Activated CD4-positive, alpha-beta T cell treated with anti-CD3 and anti-CD28 coated beads, Interleukin-2, amount 50 U/mL, for 16 hours (primary cell): ENCODE data around the gene SFRP2.

ENCODE experiments used
- DNase-seq: peaks from one replicate; pipeline ENCODE4 v3.0.0-alpha.2; 2020

The SFRP2 gene

GRCh38 chr4:153765894-153766293 lies 23.0 kb downstream of the SFRP2 start:
- no peak for DNase-seq

GRCh38 chr4:153764601-153765368 lies 24.1 kb downstream of the SFRP2 start:
- DNase-seq: no peak

DNA sequence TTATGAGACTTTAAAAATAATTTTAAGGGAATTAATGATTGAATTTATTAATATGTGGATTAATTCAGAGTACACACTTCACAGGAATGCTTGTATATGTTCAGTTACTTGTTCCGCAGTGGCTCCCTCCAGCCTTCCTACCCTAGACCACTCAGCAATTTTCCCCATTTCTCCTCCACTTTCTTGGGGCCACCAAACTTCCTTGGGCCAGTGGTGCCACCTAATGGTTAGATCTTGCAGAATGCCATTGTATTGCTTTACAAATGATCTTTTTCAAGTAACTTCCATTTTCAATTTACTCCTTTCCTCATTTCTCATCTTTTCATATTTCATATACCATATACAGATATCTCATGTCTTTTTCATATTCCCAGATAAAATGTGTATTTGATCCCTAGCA lies 25.5 kb downstream of the SFRP2 start:
- DNase-seq: no peak

- DNase-seq: no peak
Measured at GRCh38 chr4:153759407-153760316, 29.2 kb downstream of the SFRP2 start, which contains the start of gene RNF175. RNF175 (minus strand) TSS chr4:153760024; CDS start chr4:153759862, 162 bp downstream.

DNA sequence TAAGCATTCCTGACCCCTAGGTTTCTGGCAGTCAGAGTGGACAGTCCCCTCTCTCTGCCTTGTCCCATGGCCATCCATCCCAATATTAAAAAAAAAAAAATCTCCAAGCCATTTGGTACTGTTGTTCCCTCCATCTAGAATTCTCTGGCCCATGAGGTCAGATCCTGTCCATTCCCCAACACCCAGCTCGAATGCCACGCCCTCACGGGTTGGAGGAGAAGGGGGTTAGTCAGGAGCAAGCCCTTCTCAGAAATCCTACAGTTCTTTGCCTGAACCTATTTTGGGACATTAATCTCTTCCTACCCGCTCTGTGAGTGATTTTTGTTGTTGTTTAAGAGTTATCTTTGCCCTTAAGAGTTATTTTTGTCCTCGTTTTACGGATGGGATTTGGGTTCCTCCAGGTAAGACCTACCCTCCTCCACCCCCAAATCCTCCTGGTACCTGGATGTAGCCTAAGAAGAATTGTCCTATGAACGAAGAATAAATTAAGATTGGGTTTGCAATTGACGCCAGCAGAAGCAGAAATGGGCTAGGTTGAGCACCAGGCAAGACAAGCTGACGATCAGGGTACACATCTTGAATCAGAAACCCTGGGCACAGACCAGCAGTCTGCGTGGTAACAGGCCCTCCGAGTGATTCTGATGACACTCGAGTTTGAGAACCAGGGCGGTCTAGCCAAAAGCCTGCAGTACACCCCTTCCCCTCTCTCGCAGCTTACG lies 30.0 kb downstream of the SFRP2 start:
- DNase-seq: no peak

DNA sequence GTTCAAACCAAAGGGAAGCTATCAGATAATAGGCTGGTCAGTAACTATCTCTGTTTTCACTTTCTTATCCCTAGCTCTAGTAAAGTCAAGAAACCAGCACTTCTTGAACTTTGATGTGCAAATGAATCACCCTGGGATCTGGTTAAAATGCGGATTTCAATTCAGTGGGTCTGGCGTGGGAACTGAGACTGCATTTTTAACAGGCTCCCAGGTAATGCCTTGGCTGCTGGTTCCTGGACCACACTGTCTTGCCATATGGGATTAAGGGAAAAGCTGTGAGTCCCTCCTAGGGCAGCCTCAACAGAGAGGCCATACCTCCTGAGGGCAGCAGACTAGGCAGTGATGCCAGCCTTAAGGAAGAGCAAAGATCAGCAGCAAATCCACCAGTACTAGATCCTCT lies 30.7 kb downstream of the SFRP2 start:
- no peak for DNase-seq

GRCh38 chr4:153757407-153757806 lies 31.5 kb downstream of the SFRP2 start:
- no peak for DNase-seq

DNA sequence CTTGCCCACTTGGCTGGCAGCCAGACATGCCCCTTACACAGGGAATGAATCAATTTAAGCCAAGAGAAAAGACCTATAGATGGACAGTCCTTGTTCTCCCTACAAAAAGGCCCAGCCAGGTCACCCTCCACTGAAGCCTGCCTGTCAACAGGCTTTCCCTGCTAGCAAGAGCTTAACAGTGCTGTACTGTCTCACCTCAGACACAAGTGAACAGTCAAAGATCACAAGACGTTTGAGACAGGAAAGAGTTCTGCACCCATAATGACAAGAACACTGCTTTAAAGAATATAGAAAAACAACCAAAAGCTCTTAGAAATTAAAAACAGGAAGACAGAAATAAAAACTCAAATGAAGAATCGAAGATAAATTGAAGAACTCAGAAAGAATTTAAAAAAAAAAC lies 33.7 kb downstream of the SFRP2 start:
- DNase-seq: no peak

- DNase-seq: peak; percentile 71
Measured at GRCh38 chr4:153750197-153750817, 38.6 kb downstream of the SFRP2 start.

DNA sequence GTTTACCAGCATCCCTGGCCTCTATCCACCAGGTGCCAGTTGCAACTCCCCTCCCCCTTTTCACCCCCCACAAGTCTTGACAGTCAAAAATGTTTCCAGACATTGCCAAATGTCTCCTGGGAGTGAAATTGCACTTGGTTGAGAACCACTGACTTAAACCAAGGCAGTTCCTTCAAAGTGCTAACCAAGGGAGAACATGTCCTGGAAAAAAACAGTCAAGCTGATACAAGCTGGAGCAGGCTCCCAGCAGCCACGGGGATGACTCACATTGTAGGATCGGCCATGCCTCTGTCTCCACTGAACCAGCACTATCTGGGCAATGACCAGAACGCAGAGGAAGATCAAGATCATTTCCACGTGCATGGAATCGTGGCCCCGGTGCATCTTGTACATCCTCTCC lies 40.5 kb downstream of the SFRP2 start:
- DNase-seq: no peak

- no peak for DNase-seq
Measured at GRCh38 chr4:153747406-153747955, 41.4 kb downstream of the SFRP2 start.

DNA sequence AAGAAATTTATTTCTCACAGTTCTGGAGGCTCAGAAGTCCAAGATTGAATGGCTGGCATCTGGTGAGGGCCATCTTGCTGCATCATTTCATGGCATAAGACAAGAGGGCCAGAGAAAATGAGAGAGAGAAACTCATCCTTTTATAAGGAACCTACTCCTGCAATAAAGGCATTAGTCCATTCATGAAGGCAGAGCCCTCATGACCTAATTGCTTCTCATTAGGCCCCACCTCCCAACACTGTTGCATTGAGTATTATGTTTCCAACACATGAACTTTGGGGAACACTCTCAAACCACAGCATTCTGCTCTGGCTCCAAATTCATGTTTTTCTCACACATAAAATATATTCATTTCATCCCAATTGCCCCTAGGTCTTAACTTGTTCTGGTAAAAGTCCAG lies 43.2 kb downstream of the SFRP2 start:
- DNase-seq: no peak

- DNase-seq: no peak
Measured at GRCh38 chr4:153741541-153741940, 47.3 kb downstream of the SFRP2 start.

- no peak for DNase-seq
Measured at GRCh38 chr4:153735906-153736461, 52.9 kb downstream of the SFRP2 start.

GRCh38 chr4:153733751-153734448 lies 55.0 kb downstream of the SFRP2 start:
- DNase-seq: peak; percentile 25

DNA sequence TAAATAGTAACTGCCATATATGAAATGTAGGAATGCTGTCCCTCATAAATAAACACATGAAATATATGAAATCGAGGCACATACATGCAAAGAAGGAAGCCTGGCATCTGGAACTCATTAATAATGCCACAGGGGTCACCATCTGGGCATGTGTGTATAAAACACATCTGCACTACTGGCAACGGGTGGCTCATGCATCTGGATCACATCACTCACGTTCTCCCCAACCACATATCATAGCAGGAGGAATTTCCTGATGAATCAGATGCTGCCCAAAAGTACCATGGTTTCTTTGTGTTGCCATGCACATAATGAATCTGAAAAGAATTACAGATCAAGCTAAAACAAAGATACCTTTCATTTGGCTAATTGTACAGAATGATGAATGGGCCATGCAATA lies 57.6 kb downstream of the SFRP2 start:
- DNase-seq: no peak
